ENCODE data around the gene CBX6. TPM values are rescaled to one million over a fixed set of nuclear protein-coding genes. Genes with fewer than 3 reads are reported as not detected.

Gene CBX6
- total RNA-seq, 1 experiment from 2014 or later: 25.6 TPM

DNA sequence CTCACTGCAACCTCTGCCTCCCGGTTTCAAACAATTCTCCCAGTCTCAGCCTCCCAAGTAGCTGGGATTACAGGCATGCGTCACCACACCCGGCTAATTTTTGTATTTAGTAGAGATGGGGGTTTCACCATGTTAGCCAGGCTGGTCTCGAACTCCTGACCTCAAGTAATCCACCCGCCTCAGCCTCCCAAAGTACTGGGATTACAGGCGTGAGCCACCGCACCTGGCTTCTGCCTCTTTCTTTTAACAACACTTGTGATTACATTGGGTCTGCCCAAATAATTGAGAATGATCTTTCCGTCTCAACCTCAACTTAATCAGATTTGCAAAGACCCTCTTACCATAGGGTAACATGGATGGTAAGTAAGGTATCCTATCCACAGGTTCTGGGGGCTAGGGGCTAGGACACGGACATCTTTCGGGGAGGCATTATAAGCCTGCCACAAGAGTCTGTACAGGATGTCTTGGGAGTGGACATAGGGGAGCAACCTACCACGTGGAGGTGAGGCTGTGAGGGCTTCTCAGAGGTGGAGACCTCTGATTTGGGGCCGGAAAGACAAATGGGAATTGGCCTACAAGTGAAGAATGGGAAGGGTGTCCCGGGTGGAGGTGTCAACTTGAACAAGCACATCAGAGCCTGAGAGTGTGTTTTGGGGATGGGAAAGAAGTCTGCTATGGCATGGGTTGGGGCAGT is 2.7 kb upstream of the CBX6 start:
- in situ Hi-C loops (cut with HindIII; ENCODE audit: low sequenced_read_pairs): no loop called here
- DNase-seq (ENCODE audit: low spot score): no peak

DNA sequence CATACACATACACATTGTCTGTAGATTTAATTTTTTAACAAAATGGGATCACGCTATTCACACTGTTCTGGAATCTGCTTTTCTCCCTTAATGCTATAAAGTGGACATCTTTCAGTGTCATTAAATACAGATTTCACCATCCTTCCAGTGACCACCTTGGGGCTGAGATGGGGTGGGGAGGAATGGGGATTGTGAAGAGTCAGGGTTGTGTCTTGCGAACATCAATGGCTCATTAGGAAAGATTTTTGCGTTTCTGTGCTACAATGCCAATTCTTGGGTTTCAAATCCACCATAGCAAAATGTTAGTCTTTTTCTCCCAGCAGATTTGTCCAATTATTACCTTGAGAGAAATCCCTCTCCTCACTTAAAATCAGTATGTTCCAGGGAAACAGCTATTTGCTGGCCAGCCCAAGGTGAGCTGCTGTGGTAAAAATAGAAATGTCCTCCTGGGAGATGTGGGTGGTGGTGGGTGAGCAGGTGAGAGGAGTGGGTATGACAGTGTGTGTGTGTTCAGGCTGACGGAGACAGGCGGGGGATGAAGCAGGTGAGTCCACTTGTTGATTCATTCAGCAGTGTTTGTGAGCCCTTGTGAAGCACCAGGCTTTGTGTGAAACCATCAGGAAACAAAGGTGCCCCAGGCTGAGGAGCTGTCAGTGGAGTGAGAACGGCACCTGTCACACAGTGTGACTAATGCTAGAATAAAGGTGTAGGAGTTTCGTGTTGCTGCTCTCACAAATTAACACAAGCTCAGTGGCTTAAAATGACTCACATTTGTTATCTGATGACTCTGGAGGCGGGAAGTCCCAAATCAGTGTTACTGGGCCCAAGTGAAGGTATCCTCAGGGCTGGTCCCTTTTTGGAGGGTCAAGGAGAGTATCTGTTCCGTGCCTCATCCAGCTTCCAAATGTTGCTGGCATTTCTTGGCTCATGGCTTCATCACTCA is 1.7 kb upstream of the CBX6 start:
- in situ Hi-C loops (cut with HindIII; ENCODE audit: low sequenced_read_pairs): no loop called here
- DNase-seq (ENCODE audit: low spot score): no peak

DNA sequence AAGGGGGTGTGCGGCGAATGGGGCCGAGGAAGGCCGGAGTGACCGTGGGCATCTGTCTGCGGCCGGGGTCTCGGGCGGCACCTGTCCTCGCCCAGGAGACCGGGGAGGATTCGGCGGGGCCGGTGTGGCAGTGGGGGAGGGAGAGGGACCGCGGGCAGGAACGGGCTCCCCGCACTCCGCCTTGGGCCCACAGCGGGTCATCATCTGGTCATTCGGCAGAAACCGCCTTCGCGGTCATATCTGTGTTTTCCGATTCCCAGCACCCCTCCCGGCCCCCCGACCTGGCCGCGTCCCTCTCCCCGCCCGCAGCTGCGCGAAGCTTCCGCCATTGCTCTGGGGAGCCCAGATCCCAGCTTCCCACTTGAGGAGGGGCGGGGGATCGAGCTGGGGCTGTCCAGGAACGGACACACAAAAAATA is 824 bp upstream of the CBX6 start:
- peak; percentile 60 for DNase-seq (ENCODE audit: low spot score)
- in situ Hi-C loops (cut with HindIII; ENCODE audit: low sequenced_read_pairs): no loop called here

DNA sequence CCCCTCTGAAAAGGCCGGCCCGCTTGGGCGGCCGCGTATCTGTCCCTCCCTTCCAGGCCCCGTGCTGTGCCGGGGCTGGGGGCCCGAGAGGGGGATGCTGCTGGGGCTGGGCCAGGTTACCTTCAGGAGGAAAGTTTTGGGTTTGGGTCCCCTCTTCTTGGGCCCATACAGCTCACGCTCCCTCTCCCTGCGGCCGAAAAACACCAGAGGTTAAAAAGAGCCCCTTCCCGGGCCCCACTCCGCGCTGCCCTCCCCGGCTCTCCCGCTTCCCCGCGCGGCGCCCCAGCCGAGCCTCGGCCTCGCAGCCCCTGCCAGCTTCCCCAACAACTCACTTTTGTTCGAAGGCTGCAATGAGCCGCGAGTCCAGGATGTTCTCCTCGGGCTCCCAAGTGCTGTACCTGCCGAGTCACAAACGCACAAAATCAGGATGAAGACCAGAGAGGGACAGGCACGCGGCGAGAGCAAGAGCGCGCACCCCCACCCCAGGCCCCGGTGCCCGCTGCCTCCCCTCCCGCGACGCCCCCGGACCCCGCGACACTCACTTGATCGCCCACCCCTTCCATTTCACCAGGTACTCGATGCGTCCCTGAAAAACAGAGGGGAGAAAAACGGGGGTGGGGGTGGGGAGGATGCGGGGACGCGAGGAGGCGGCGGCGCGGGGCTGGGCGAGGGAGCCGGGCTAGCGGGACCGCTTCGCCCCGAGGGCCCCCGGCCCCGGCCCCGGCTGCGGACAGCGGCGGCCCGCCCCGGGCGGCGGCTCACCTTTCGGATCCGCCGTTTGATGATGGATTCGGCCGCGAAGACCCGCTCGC is 450 bp downstream of the CBX6 start:
- in situ Hi-C loops (cut with HindIII; ENCODE audit: low sequenced_read_pairs): no loop called here
- DNase-seq (ENCODE audit: low spot score): peak; percentile 38

DNA sequence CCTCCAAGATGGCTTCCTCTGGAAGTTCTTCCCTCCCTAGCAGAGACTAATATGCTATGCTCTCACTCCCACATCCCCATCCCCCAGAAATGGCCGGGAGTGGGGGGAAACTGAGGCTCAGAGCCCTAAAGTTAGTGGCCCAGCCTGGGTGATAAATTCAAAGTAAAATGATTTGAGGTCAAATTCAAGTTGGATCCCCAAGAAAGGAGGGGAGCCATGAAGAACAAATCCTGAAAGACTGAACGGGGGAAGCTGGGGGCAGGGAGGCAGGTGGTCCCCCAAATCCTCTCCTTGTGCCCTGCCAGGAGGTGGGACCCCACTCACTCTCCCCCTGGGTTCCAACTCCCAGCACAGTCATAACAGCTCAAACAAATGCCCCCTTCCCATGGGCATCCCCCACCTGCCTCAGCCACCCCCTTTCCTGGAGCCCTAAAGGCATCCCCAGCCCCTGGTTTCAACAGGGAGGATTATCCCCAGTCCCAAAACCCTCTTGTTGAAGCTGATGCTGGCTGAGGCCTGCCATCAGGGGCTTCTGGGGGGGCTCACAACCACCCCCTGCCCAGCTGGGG is 1.1 kb downstream of the CBX6 start:
- in situ Hi-C loops (cut with HindIII; ENCODE audit: low sequenced_read_pairs): no loop called here
- DNase-seq (ENCODE audit: low spot score): no peak

DNA sequence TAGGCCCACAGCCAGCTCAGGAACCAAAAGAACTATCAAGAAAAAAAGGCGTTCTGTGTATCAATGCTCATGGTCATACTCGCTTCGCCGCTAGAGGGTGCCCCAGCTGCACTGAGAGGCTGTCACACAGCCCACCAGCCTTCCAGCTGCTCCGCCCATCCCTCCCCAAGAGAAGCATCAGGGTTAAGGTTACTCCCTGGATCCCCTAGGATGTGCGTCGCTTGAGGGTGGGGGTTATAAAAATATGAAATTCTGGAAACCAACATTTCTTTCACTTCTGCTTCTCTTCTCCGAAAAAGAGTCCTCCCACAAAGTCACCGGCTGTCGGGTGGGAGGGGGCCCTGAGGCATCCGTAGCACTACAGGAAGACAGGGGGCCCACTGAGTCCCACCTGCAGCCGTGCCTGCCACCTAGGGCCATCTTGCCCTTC is 1.7 kb downstream of the CBX6 start:
- DNase-seq (ENCODE audit: low spot score): peak; percentile 79
- in situ Hi-C loops (cut with HindIII; ENCODE audit: low sequenced_read_pairs): no loop called here

DNA sequence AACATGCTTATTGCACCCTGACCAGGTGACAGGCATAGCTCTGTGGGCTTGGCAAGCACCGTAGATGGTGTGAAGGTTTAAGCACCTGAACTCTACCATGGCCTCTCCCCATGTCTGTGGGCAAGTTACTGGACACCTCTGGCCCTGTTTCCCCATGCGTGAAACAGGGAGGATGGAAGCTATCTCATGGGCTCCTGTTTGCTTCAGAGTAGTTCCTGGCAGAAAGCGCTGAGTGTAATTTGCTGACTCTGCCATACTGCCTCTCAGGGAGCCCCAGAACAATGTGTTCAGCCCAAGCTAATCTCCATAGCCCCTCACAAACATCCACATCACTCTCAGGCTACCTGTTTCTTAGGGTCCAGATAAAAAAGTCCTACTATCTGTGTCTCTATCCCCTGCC is 2.4 kb downstream of the CBX6 start:
- in situ Hi-C loops (cut with HindIII; ENCODE audit: low sequenced_read_pairs): no loop called here
- no peak for DNase-seq (ENCODE audit: low spot score)

DNA sequence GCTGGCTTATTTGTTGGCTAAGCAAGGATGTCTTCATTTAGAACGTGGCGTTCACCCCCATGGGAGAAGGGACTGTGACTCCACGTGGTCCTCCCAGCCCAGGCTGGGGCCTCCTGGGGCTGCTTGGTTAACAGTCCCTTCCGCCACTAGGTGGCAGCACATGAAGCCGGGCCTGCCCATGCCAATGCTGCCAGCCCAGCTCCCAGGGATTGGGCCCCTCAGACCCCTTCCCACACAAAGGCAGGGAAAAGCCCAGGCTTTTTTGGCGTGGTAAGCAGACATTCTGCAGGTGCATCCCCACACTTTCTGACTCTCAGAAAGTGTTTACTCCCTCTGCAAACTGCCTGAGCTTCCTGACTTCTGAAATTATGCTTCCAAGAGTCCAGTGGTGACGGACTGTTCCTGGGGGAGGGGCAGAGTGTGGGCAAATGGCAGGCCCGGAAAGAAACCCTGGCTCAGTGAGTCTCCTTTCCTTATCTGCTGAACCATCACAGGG is 3.1 kb downstream of the CBX6 start:
- peak; percentile 75 for DNase-seq (ENCODE audit: low spot score)
- in situ Hi-C loops (cut with HindIII; ENCODE audit: low sequenced_read_pairs): no loop called here

DNA sequence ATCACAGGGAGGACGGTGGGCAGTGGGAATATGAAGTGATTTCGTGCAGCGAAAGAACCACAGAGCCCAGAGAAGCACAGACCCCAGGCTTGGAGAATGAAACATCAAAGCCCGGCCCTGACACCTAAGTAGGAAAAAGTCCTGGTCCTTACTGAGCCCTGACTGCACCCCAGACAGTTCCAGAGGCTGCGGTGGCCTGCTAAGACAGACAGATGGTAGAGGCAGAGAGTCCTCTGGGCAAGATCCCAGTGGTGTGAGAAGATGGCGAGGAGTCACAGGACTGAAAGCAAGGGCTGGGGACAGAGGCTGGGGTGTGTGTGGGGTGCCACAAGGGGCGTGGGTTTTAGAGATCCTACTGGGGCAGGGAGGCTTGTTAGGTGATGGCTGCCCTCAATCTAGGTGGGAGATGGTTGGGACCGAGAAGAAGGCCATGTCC is 3.7 kb downstream of the CBX6 start:
- in situ Hi-C loops (cut with HindIII; ENCODE audit: low sequenced_read_pairs): no loop called here

DNA sequence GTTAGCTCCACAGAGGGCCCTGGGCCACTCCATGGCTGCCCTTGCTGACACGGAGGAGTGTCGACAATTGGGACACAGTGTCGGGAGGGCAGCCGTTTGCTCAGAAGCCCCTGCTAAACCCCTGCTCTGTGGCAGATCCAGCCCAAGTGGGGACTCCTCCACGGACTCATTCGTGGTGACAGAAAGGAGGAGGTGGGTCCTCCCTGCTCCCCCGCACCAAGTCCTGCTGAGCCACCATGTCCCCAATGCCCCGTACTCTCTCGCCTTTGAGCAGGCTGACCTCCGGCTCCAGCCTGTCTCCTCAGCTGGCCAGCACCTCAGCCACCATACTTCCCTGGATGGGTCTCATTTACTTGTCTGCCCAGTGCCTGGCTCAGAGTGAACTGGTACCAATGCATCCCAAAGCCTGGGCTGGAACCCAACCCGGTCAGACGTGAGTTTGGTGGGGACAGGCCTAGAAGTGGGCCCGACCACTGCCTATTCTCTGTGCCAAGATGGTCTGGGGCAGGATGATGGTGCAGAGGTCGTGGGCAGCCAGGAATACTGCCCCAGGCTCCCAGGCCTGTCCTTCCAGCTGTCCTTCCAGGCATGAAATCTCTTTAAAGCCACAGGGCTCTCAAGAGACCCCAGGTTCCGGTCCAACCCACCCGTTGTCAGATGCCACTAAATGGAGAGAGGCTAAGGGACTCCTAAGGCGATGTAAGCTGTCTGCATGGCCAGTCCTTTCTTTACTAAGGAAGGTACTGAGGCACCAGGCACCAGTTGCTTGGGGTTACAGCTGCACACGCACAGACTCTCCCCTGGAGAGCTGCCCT is 4.3 kb downstream of the CBX6 start:
- in situ Hi-C loops (cut with HindIII; ENCODE audit: low sequenced_read_pairs): no loop called here
- DNase-seq (ENCODE audit: low spot score): no peak

More for the DNA sequence above, 3.7 kb downstream of the CBX6 start:
- DNase-seq (ENCODE audit: low spot score): no peak

DNA sequence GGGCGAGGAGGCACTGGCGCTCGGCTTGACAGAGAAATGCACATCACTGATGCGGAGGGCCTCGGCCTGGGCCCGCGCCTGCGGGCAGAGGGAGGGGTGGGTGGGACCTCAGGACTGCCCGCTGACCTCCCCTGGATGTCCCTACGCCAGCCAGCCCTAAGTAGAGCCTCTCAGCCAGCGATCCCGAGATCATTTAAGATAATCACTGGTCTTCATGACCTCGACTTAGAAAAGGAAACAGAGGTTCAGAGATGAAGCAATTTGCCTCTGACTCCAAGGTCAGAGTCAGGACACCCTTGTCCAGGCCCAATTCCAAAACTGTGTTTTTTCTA is 4.9 kb downstream of the CBX6 start:
- in situ Hi-C loops (cut with HindIII; ENCODE audit: low sequenced_read_pairs): no loop called here
- no peak for DNase-seq (ENCODE audit: low spot score)

DNA sequence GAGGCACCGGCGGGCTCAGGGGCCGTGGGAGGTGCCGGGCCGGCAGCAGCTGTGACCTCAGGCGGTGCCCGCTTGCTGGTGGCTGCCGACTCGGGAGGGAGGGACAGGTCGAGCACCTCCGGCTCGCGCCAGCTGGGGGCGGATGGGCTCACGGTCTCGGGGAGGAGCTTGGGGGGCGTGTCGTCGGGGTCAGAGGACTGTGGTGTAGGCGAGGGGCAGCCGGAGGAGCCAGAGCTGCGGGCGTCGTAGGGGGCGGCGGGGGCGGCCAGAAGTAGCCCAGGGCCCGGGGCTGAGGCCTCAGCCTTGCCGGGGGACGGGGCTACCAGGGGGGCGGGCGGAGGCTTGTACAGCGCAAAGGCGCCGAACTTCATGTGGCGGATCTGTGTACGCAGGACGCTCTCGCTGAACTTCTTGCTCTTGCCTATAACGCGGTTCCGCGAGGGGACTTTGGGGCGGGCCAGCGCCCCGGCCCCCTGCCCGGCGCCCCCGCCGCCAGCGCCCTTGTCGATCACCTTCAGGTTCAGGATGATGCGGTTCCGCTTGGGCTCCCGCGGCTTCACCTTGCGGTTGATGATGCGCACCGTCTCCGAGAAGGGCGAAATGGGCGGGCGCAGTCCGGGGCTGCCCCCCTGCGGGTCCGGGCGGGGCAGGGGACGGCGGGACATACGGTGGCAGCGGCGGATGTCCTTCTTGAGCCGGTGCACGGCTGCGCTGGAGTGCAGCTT is 5.5 kb downstream of the CBX6 start:
- in situ Hi-C loops (cut with HindIII; ENCODE audit: low sequenced_read_pairs): no loop called here
- DNase-seq (ENCODE audit: low spot score): no peak

DNA sequence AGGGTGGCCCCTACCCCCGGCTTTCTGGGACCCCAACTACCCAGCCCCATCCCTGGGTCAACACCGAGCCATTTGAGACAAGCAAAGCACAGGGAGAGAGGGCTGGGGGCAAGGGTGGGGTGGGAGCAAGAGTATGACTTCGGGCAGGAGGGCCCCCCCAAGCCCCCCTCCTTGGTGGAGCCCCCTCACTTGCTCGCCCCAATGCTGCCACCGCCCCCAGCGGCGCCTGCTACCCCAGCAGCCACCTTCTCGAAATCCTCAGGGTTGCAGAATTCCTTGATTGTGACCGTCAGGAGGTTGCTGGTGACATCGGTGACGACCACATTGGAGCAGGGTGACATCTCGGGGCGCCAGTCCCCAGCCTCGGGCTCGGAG is 6.0 kb downstream of the CBX6 start:
- DNase-seq (ENCODE audit: low spot score): no peak
- in situ Hi-C loops (cut with HindIII; ENCODE audit: low sequenced_read_pairs): no loop called here

DNA sequence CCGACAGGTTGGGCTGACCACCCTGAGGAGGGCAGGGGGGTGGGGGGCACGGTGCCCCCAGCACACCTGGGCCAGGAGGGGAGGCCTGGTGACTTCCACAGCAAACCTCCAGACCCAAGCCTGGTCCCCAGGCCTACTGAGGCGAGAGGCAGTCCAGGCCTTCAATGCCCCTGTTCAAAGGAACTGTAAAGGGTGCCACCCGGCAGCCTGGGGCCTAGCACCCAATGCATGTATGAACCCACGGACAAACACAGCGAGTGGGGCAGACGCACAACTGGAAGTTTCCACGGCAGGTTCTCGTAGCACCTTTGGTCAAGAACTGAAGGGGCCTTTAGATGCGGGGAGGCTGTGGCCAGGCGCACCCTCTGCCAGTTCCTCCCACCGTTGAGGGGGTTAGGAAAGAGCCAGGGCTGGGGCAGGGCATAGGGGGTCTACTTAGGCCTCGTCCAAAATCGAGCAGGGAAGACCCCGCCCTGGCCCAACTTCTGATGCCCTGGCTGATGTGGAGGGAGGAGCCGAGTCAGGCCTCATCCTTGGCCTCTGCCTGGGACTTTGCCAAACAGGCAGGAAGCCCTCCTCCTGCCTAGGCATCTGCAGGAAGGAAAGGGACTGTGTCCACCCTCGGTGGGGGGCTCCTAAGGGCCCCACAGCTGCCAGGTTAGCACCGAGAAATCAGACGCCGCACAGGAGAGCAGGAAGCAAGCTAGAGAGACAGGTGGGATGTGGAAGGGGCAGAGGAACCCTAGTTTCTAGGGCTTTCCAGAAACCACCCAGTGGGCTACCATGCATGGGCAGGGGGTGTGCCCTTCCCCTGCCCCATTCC is 6.6 kb downstream of the CBX6 start:
- DNase-seq (ENCODE audit: low spot score): no peak

DNA sequence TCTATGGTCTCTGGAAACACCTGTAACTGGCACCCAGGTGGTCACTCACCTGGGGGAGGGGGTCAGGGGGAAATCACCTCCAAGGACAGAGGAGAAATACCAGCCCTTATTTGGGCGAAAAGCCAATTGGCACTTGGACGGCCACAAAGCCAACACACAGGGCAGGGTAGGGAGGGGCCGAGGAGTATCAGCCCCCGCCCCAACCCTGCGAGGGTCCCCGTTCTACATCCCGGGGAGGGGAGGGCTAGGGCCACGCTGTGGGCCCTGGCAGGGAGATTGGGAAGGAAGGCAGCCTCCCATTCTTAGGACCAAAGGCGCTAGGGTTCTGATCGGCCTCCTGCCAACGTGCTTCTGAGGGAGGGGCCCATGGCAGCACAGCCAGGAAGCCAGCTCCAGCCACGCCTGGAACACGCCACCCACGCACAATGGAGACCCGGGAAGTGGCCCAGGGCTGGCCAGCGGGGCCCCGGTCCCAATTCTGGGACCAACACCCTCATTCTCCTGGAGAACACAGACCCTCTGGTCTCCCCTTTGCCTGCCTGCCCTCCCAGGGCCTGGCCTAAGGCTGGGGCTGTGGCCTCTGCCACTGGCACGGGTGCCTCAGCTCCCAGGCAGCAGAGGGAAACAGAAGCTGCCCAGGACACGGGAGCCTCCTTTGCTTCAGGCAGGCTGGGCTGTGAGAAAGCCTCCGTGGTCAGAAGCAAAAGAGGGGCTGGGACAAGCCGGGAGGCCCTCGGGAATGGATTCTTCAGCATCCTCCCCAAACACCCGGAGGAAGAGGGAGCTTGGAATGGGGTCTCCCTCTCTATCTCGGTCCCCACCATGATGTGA is 7.4 kb downstream of the CBX6 start:
- in situ Hi-C loops (cut with HindIII; ENCODE audit: low sequenced_read_pairs): no loop called here
- DNase-seq (ENCODE audit: low spot score): no peak

More for the DNA sequence above, 6.6 kb downstream of the CBX6 start:
- in situ Hi-C loops (cut with HindIII; ENCODE audit: low sequenced_read_pairs): no loop called here

DNA sequence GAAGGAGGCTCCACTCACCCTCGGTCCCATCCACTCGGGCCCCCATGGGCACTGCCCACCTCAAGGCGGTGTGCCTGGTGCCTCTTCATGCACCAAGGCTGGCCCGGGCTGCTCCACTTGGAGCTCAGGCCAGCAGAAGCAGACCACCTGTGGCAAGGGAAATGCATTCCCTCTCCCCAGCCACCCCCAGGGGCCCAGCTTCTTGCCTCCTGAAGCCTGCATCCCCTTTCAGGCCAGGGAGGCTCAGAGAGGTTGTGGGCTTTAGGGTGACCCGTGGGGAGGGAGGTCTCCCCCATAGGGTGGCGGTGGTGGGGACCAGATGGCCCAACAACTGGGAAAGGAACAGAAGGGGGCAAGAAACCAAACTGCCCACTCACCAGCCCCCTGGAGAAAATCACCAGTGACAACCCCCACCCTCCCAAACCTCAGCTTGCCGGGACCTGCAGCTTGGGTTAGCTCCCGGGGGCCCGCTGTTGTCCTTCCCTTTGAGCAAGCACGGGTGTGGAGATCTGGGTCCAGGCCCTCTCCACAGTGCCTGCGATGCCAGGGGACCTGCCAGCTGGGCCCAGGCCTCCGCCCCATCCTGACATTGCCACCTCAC is 8.4 kb downstream of the CBX6 start:
- DNase-seq (ENCODE audit: low spot score): no peak
- in situ Hi-C loops (cut with HindIII; ENCODE audit: low sequenced_read_pairs): no loop called here

Data from G401 (cell line).